ENCODE results near the gene UBC.
"Not testable (repeated sequence)": the region's sequence is repeated elsewhere in the genome, so short reads cannot be mapped to it uniquely, and the experiment has no call there.

The UBC gene

DNA sequence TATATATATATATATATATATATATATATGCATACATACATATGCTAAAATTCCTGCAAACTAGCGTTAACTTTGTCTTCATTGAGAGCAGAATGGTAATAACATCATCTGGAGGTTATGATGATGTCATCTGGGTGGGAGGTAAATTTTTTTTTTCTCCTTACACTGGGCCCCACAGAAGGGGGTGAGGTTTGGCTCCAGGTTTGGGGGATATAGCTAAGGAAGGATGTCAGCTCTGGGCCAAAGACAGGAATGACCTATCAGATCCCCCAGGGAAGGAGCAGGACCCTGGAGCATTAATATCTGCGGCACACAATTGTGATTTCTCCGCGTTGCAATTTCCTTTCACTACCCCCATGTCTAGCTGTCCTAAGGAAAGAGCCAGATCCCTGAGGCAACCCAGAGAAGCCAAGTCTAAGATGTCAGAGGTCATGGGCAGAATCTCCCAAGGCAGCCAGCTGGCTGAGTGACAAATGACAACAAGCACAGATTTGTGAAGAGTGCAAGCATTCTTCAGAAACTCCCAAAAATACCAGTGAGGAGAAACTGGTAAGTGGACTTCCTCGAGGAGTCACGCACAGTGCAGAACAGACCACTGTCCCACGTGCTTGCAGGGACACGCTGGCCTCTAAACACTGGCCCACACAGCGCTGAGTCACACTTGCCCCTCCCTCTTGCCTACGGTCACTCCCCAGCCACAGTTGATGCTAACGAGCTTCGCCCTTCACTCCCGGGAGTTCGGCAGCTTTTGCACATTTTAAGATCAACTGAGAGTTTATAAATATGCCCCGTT, 9.9 kb downstream of the UBC start:
- Histone ChIP-seq H3K36me3 (replicated peaks in 1 of 2; ENCODE audit: control insufficient read depth in 2 of 2, insufficient read depth in 2 of 2, low read length in 2 of 2) (no peaks in the 10 kb centered on the region), H4K8ac (ENCODE audit: low read depth, low read length) (no peak overlapping the region), H3K79me1 (ENCODE audit: low read depth, low read length) (no peaks in the 10 kb centered on the region), H2AK5ac (ENCODE audit: low read depth, low read length) (no peak overlapping the region), H2BK15ac (ENCODE audit: low read length) (no peak overlapping the region), H3K27ac (replicated peaks; ENCODE audit: low read length) (no peak overlapping the region), H4K91ac (ENCODE audit: low read depth, low read length, poor library complexity) (no peak overlapping the region), H3K18ac (ENCODE audit: low read length) (no peak overlapping the region), H3K4me2 (ENCODE audit: insufficient read depth, low read length, poor library complexity, severe bottlenecking) (no peak overlapping the region), H3K4me1 (ENCODE audit: control insufficient read depth in 2 of 2, insufficient read depth in 1 of 2, low read depth in 1 of 2, low read length in 2 of 2) (peaks cover 3 to 8% of the 10 kb centered on the region in 2 donors), H3K4me3 (ENCODE audit: low read length in 2 of 2) (peak overlapping the region in 1 of 2 donors; percentile 1), H2BK120ac (ENCODE audit: low read depth, low read length) (no peak overlapping the region), H2AFZ (ENCODE audit: low read length) (peak overlapping the region; percentile 66), H3K4ac (ENCODE audit: low read length) (no peak overlapping the region), H3K27me3 (ENCODE audit: control insufficient read depth in 3 of 3, insufficient read depth in 3 of 3, low read depth in 1 of 3, low read length in 3 of 3) (no peaks in the 10 kb centered on the region), H2BK12ac (ENCODE audit: low read length) (no peak overlapping the region), H3K9ac (ENCODE audit: low read depth, low read length, poor library complexity) (no peak overlapping the region), H3K9me3 (replicated peaks in 1 of 2; ENCODE audit: control insufficient read depth in 2 of 2, insufficient read depth in 1 of 2, low read depth in 1 of 2, low read length in 2 of 2) (no peaks in the 10 kb centered on the region), H3K14ac (ENCODE audit: low read length) (no peak overlapping the region), H2BK5ac (ENCODE audit: low read length) (no peak overlapping the region), H3K23ac (ENCODE audit: low read depth, low read length, poor library complexity) (no peak overlapping the region)
- WGBS, 2 donors (ENCODE audit: extremely low coverage in 2 of 2, insufficient read length in 2 of 2, insufficient replicate concordance in 1 of 2), result no CpG with 5 or more reads among the region's 15 CpGs
- no peak for DNase-seq (ENCODE audit: low spot score)

DNA sequence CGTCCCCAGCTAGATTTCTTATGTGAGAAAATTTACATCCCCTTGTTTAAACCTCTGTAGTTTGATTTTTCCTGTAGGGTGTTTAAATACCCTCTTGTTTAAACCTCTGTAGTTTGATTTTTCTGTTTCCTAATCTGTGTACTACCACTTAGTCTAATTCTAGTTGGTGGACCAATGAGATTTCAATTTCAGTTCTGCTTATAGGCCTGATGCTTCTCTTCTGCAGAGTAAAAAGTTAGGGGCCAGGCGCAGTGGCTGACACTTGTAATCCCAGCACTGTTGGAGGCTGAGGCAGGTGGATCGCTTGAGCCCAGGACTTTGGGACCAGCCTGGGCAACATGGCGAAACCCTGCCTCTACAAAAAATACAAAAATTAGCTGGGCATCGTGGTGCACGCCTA, 11.5 kb downstream of the UBC start:
- no peak overlapping the region for H3K4me3 ChIP-seq (ENCODE audit: low read length in 2 of 2)
- no peaks in the 10 kb centered on the region for H3K27me3 ChIP-seq (ENCODE audit: control insufficient read depth in 3 of 3, insufficient read depth in 3 of 3, low read depth in 1 of 3, low read length in 3 of 3)
- no peaks in the 10 kb centered on the region for H3K9me3 ChIP-seq (replicated peaks in 1 of 2; ENCODE audit: control insufficient read depth in 2 of 2, insufficient read depth in 1 of 2, low read depth in 1 of 2, low read length in 2 of 2)
- no peak overlapping the region for H3K4me2 ChIP-seq (ENCODE audit: insufficient read depth, low read length, poor library complexity, severe bottlenecking)
- no peaks in the 10 kb centered on the region for H3K79me1 ChIP-seq (ENCODE audit: low read depth, low read length)
- H3K4me1 ChIP-seq (ENCODE audit: control insufficient read depth in 2 of 2, insufficient read depth in 1 of 2, low read depth in 1 of 2, low read length in 2 of 2), result peaks cover 3 to 8% of the 10 kb centered on the region in 2 donors
- no peak overlapping the region for H2BK15ac ChIP-seq (ENCODE audit: low read length)
- H3K36me3 ChIP-seq (replicated peaks in 1 of 2; ENCODE audit: control insufficient read depth in 2 of 2, insufficient read depth in 2 of 2, low read length in 2 of 2), result no peaks in the 10 kb centered on the region
- no peak overlapping the region for H3K18ac ChIP-seq (ENCODE audit: low read length)
- DNase-seq (ENCODE audit: low spot score), result no peak
- no peak overlapping the region for H2AK5ac ChIP-seq (ENCODE audit: low read depth, low read length)
- no peak overlapping the region for H2BK12ac ChIP-seq (ENCODE audit: low read length)
- H4K8ac ChIP-seq (ENCODE audit: low read depth, low read length), result no peak overlapping the region
- no peak overlapping the region for H2BK5ac ChIP-seq (ENCODE audit: low read length)
- H2AFZ ChIP-seq (ENCODE audit: low read length), result no peak overlapping the region
- no CpG with 5 or more reads among the region's 6 CpGs for WGBS, 2 donors (ENCODE audit: extremely low coverage in 2 of 2, insufficient read length in 2 of 2, insufficient replicate concordance in 1 of 2)
- H3K14ac ChIP-seq (ENCODE audit: low read length), result no peak overlapping the region
- no peak overlapping the region for H3K9ac ChIP-seq (ENCODE audit: low read depth, low read length, poor library complexity)
- H2BK120ac ChIP-seq (ENCODE audit: low read depth, low read length), result no peak overlapping the region
- H3K23ac ChIP-seq (ENCODE audit: low read depth, low read length, poor library complexity), result no peak overlapping the region
- no peak overlapping the region for H3K27ac ChIP-seq (replicated peaks; ENCODE audit: low read length)
- no peak overlapping the region for H3K4ac ChIP-seq (ENCODE audit: low read length)
- no peak overlapping the region for H4K91ac ChIP-seq (ENCODE audit: low read depth, low read length, poor library complexity)

GRCh38 chr12:124901003-124901402, 13.4 kb downstream of the UBC start:
- Histone ChIP-seq H2AFZ (ENCODE audit: low read length) (no peak overlapping the region), H3K27ac (replicated peaks; ENCODE audit: low read length) (no peak overlapping the region), H2BK12ac (ENCODE audit: low read length) (no peak overlapping the region), H4K8ac (ENCODE audit: low read depth, low read length) (no peak overlapping the region), H2BK15ac (ENCODE audit: low read length) (no peak overlapping the region), H3K23ac (ENCODE audit: low read depth, low read length, poor library complexity) (no peak overlapping the region), H3K4ac (ENCODE audit: low read length) (no peak overlapping the region), H3K14ac (ENCODE audit: low read length) (no peak overlapping the region), H3K9me3 (replicated peaks in 1 of 2; ENCODE audit: control insufficient read depth in 2 of 2, insufficient read depth in 1 of 2, low read depth in 1 of 2, low read length in 2 of 2) (no peaks in the 10 kb centered on the region), H4K91ac (ENCODE audit: low read depth, low read length, poor library complexity) (no peak overlapping the region), H3K4me1 (ENCODE audit: control insufficient read depth in 2 of 2, insufficient read depth in 1 of 2, low read depth in 1 of 2, low read length in 2 of 2) (peaks cover 3 to 8% of the 10 kb centered on the region in 2 donors), H3K79me1 (ENCODE audit: low read depth, low read length) (no peaks in the 10 kb centered on the region), H3K9ac (ENCODE audit: low read depth, low read length, poor library complexity) (no peak overlapping the region), H2AK5ac (ENCODE audit: low read depth, low read length) (no peak overlapping the region), H2BK5ac (ENCODE audit: low read length) (no peak overlapping the region), H2BK120ac (ENCODE audit: low read depth, low read length) (no peak overlapping the region), H3K18ac (ENCODE audit: low read length) (no peak overlapping the region), H3K27me3 (ENCODE audit: control insufficient read depth in 3 of 3, insufficient read depth in 3 of 3, low read depth in 1 of 3, low read length in 3 of 3) (no peaks in the 10 kb centered on the region), H3K4me2 (ENCODE audit: insufficient read depth, low read length, poor library complexity, severe bottlenecking) (no peak overlapping the region), H3K36me3 (replicated peaks in 1 of 2; ENCODE audit: control insufficient read depth in 2 of 2, insufficient read depth in 2 of 2, low read length in 2 of 2) (no peaks in the 10 kb centered on the region), H3K4me3 (ENCODE audit: low read length in 2 of 2) (no peak overlapping the region)
- no peak for DNase-seq (ENCODE audit: low spot score)
- no CpG with 5 or more reads among the region's 3 CpGs for WGBS, 2 donors (ENCODE audit: extremely low coverage in 2 of 2, insufficient read length in 2 of 2, insufficient replicate concordance in 1 of 2)

GRCh38 chr12:124900345-124900795, 14.1 kb downstream of the UBC start:
- H2AFZ ChIP-seq (ENCODE audit: low read length); H2BK5ac ChIP-seq (ENCODE audit: low read length); H2BK12ac ChIP-seq (ENCODE audit: low read length); H3K9me3 ChIP-seq (replicated peaks in 1 of 2; ENCODE audit: control insufficient read depth in 2 of 2, insufficient read depth in 1 of 2, low read depth in 1 of 2, low read length in 2 of 2); H3K4me3 ChIP-seq (ENCODE audit: low read length in 2 of 2); H3K23ac ChIP-seq (ENCODE audit: low read depth, low read length, poor library complexity); H3K27ac ChIP-seq (replicated peaks; ENCODE audit: low read length); H3K27me3 ChIP-seq (ENCODE audit: control insufficient read depth in 3 of 3, insufficient read depth in 3 of 3, low read depth in 1 of 3, low read length in 3 of 3); H3K9ac ChIP-seq (ENCODE audit: low read depth, low read length, poor library complexity); H3K18ac ChIP-seq (ENCODE audit: low read length); H4K91ac ChIP-seq (ENCODE audit: low read depth, low read length, poor library complexity); H3K4me2 ChIP-seq (ENCODE audit: insufficient read depth, low read length, poor library complexity, severe bottlenecking); H3K4ac ChIP-seq (ENCODE audit: low read length); H4K8ac ChIP-seq (ENCODE audit: low read depth, low read length); H2AK5ac ChIP-seq (ENCODE audit: low read depth, low read length); H3K36me3 ChIP-seq (replicated peaks in 1 of 2; ENCODE audit: control insufficient read depth in 2 of 2, insufficient read depth in 2 of 2, low read length in 2 of 2); H2BK15ac ChIP-seq (ENCODE audit: low read length); H3K4me1 ChIP-seq (ENCODE audit: control insufficient read depth in 2 of 2, insufficient read depth in 1 of 2, low read depth in 1 of 2, low read length in 2 of 2); DNase-seq (ENCODE audit: low spot score); H3K14ac ChIP-seq (ENCODE audit: low read length); H3K79me1 ChIP-seq (ENCODE audit: low read depth, low read length); H2BK120ac ChIP-seq (ENCODE audit: low read depth, low read length): not testable (repeated sequence)
- WGBS, 2 donors (ENCODE audit: extremely low coverage in 2 of 2, insufficient read length in 2 of 2, insufficient replicate concordance in 1 of 2), result no CpG with 5 or more reads among the region's 8 CpGs

All from neuronal stem cell (in vitro differentiated cells).